ENCODE data around the gene PITPNM3.
"Not testable (repeated sequence)": the region's sequence is repeated elsewhere in the genome, so short reads cannot be mapped to it uniquely, and the experiment has no call there.

PITPNM3 gene

GRCh38 chr17:6497496-6498221 lies 58.7 kb downstream of the PITPNM3 start:
- no peak for DNase-seq

- DNase-seq: no peak
Observed at GRCh38 chr17:6496640-6497441, 59.5 kb downstream of the PITPNM3 start.

GRCh38 chr17:6496116-6496481 lies 60.3 kb downstream of the PITPNM3 start:
- no peak for DNase-seq

- DNase-seq: no peak
Observed at GRCh38 chr17:6495450-6496115, 60.8 kb downstream of the PITPNM3 start.

GRCh38 chr17:6494239-6494941 lies 62.0 kb downstream of the PITPNM3 start:
- DNase-seq: no peak

- DNase-seq: no peak
Observed at GRCh38 chr17:6492892-6493674, 63.3 kb downstream of the PITPNM3 start.

GRCh38 chr17:6491071-6491700 lies 65.2 kb downstream of the PITPNM3 start:
- no peak for DNase-seq

- no peak for DNase-seq
Observed at GRCh38 chr17:6489016-6489550, 67.3 kb downstream of the PITPNM3 start.

GRCh38 chr17:6488008-6488539 lies 68.3 kb downstream of the PITPNM3 start:
- DNase-seq: no peak

GRCh38 chr17:6487251-6488007 lies 68.9 kb downstream of the PITPNM3 start:
- no peak for DNase-seq

GRCh38 chr17:6485646-6486412 lies 70.5 kb downstream of the PITPNM3 start:
- no peak for DNase-seq

- no peak for DNase-seq
Observed at GRCh38 chr17:6483507-6483906, 72.8 kb downstream of the PITPNM3 start.

- DNase-seq: not testable (repeated sequence)
Observed at GRCh38 chr17:6482796-6483195, 73.6 kb downstream of the PITPNM3 start.

- no peak for DNase-seq
Observed at GRCh38 chr17:6482105-6482455, 74.3 kb downstream of the PITPNM3 start.

GRCh38 chr17:6480303-6480675 lies 76.1 kb downstream of the PITPNM3 start:
- no peak for DNase-seq

GRCh38 chr17:6479622-6480302 lies 76.6 kb downstream of the PITPNM3 start:
- DNase-seq: no peak

GRCh38 chr17:6478486-6478885 lies 77.9 kb downstream of the PITPNM3 start:
- DNase-seq: no peak

GRCh38 chr17:6477831-6478383 lies 78.4 kb downstream of the PITPNM3 start:
- DNase-seq: no peak

GRCh38 chr17:6476810-6477179 lies 79.6 kb downstream of the PITPNM3 start:
- no peak for DNase-seq
